ENCODE results near the gene AP1AR.

GRCh38 chr4:112312610-112313239, 81.1 kb downstream of the AP1AR start:
- TF ChIP-seq CTCF (IDR thresholded peaks at IDR 0.05) (no peak), POLR2A (IDR thresholded peaks at IDR 0.05) (no peak)
